Measurements from ENCODE around the gene PTOV1.

The PTOV1 gene

GRCh38 chr19:49877020-49877878, 26.3 kb downstream of the PTOV1 start, which contains the start of the genes AKT1S1 and TBC1D17:
Gene AKT1S1, minus strand, starts transcription at chr19:49877355. Its CDS starts 4,060 bp downstream, at chr19:49873295.
Gene TBC1D17, plus strand, starts transcription at chr19:49877702. Its CDS starts 22 bp downstream, at chr19:49877724.
- peak; percentile 97 for DNase-seq

GRCh38 chr19:49877879-49878743, 27.2 kb downstream of the PTOV1 start:
- peak; percentile 82 for DNase-seq

GRCh38 chr19:49878744-49879070, 27.7 kb downstream of the PTOV1 start:
- DNase-seq: no peak

- DNase-seq: no peak
Measured at GRCh38 chr19:49879243-49879963, 28.4 kb downstream of the PTOV1 start.

GRCh38 chr19:49880162-49880869, 29.4 kb downstream of the PTOV1 start:
- no peak for DNase-seq

- no peak for DNase-seq
Measured at GRCh38 chr19:49881186-49881585, 30.2 kb downstream of the PTOV1 start.

- no peak for DNase-seq
Measured at GRCh38 chr19:49881672-49882394, 30.9 kb downstream of the PTOV1 start.

GRCh38 chr19:49882643-49883042, 31.7 kb downstream of the PTOV1 start:
- DNase-seq: no peak

- DNase-seq: no peak
Measured at GRCh38 chr19:49883094-49883493, 32.1 kb downstream of the PTOV1 start.

GRCh38 chr19:49884109-49884508, 33.1 kb downstream of the PTOV1 start:
- DNase-seq: no peak

GRCh38 chr19:49884760-49885159, 33.8 kb downstream of the PTOV1 start:
- no peak for DNase-seq

GRCh38 chr19:49887037-49887664, 36.2 kb downstream of the PTOV1 start:
- no peak for DNase-seq

GRCh38 chr19:49887665-49888509, 36.9 kb downstream of the PTOV1 start:
- no peak for DNase-seq

GRCh38 chr19:49888510-49888824, 37.5 kb downstream of the PTOV1 start:
- no peak for DNase-seq

- no peak for DNase-seq
Measured at GRCh38 chr19:49889038-49889686, 38.2 kb downstream of the PTOV1 start.

- DNase-seq: no peak
Measured at GRCh38 chr19:49889687-49890348, 38.9 kb downstream of the PTOV1 start.

GRCh38 chr19:49890349-49891311, 39.7 kb downstream of the PTOV1 start:
- no peak for DNase-seq

- DNase-seq: no peak
Measured at GRCh38 chr19:49891393-49891792, 40.4 kb downstream of the PTOV1 start.
